Activated gamma-delta T cell treated with Interleukin-2 at 50 U/mL for 16 hours (primary cell): Measurements from ENCODE around the gene SLC9A8.
"Not testable (repeated sequence)": the region's sequence is repeated elsewhere in the genome, so short reads cannot be mapped to it uniquely, and the experiment has no call there.

Source experiments
- DNase-seq: peaks from one replicate; pipeline ENCODE4 v3.0.0-alpha.2; 2020

SLC9A8 gene

DNA sequence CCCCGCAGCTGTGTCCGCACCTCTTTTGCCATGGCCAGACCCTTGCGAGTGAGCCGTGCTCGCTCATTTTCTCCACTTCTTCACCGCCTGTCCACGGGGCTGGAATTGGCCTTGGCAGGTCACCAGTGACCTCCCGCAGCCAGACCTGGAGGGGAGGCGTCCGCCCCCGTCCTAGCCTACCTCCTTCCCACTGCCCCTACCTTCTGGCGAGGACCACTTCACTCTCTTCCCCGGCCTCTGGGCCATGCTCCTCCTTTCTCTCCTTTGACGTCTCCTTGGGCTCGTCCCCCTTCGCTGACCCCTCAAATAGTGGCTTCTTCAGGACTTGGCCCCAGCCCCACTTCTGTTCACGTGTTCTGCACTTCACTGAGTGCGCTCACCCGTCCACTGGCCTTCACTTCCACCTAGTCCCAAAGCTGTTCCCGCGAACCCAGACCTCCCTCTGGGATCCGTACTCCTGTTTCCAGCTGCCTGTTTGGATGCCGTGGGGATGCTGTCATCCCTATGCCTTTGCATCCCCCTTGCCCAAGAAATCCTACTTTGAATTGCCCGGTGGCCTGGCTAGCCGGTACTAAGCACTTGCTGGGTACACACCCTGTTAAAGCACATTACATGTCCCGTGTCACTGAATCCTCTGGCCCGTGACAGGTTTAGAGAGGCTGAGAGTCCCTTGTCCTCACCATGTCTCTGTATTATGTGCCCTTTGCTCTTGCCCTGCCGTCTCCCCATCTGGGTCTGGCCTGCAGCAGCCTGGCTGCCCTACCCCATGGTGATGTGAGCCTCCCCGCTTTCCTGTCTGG lies 69.7 kb downstream of the SLC9A8 start:
- DNase-seq: no peak

DNA sequence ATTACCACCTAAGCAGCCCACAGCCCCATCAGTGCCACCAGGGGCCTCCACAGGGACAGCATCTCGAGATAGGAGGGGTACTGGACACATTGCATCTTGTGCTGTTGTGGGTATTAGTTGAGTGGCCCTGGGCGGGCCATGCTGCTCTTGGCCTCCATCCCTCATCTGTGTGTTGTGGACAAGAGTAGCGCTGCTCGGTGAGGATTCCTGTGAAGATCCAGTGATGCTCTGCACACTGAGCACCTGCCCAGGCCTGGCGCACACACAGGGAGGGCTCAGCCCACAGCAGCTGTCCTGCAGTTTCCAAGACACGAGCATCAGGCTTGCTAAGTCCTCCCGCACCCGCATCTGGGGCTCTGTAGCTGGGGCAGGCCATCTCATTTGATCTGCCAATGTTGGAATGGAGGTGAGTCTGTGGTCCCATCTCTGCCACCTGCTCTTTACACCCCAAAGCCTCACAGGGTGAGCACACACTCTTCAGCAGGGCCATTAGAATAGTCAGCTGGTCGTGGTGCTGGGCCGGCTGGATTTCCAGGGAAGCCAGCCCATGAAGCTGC lies 70.7 kb downstream of the SLC9A8 start:
- no peak for DNase-seq

DNA sequence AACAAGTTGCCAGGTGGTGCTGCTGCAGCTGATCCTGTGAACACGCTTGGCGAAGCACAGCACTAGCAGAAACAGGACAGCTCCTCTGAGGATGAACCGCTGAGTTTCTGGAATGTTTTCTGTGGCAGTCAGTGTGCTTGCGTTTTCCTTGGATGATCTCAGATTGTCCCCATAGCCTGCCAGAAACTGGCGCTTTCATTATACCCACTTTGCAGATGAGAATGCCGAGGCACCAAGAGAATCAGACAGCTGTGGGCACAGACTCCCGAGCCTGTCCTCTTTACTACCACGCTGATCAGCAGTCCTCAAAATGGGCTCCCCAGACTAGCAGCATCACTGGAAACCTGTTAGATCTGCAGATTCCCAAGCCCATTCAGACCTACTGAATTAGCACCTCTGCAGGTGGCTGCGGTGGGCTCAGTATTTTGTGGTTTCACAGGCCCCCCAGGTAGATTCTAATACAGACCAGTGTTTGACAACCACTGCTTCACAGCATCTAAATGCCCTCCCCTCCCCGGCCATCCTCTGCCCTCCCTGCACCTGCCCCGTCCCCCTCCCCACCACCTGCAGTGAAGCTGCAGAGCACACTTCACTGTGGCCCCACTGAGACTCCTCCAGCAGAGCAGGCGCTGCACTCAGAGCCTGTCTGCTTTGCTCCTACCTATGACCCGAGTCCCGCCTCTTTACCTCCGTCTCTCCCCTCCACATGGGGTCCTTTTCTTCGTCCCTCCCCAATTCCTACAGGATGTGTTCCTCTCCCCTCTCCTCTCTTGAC lies 73.1 kb downstream of the SLC9A8 start:
- no peak for DNase-seq

DNA sequence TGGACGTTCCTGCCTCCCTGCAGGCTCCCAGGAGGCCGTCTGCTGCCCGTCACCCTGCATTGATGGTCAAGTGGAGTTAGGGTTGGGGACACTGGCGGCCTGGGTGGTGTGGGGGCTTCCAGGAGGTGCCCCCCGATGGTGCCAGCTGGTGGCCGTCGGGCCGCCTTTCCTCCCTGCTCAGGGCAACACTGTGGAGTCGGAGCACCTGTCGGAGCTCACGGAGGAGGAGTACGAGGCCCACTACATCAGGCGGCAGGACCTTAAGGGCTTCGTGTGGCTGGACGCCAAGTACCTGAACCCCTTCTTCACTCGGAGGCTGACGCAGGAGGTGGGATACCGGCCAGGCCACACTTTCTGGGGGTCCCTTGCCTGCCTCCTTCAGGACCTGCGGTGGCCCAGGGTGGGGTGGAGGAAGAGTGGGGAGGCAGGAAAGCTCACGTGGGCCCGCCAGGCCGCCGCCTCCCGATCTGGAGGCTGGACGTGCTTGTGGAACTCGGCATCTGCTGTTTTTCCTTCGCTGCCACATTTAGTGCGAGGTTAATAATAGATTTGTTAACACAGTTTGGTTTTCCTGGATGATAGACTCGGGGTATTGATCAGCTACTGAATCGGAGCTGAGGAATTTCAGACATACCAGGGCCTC lies 74.1 kb downstream of the SLC9A8 start:
- DNase-seq: no peak

DNA sequence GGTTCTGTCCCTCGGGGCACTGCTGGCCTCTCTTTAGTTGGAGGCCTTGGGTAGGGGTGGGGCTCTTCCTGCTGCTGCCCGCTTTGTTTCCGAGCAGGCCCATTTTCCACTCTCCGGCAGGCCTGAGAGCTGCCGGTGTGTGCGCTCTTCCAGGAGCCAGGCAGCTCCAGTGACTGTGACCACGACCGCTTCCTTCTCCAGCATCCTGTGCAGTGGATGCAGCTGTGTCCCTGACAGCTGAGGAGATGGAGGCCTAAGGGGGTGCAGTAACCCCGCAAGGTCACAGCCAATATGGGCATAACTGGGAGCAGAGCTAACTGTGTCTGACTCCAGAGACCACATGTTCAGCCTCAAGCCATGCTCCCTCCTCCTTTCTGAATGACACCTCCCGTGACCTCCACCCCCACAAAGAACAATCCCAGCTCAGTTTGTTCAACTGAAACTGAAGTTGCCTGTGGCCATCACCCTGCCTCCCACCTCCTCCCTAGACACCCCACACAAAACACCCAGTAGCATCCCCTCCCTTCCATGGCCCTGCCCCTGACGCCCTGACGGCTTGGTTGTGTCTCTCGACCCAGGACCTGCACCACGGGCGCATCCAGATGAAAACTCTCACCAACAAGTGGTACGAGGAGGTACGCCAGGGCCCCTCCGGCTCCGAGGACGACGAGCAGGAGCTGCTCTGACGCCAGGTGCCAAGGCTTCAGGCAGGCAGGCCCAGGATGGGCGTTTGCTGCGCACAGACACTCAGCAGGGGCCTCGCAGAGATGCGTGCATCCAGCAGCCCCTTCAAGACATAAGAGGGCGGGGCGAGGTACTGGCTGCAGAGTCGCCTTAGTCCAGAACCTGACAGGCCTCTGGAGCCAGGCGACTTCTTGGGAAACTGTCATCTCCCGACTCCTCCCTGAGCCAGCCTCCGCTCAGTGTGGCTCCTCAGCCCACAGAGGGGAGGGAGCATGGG lies 74.9 kb downstream of the SLC9A8 start:
- DNase-seq: no peak

DNA sequence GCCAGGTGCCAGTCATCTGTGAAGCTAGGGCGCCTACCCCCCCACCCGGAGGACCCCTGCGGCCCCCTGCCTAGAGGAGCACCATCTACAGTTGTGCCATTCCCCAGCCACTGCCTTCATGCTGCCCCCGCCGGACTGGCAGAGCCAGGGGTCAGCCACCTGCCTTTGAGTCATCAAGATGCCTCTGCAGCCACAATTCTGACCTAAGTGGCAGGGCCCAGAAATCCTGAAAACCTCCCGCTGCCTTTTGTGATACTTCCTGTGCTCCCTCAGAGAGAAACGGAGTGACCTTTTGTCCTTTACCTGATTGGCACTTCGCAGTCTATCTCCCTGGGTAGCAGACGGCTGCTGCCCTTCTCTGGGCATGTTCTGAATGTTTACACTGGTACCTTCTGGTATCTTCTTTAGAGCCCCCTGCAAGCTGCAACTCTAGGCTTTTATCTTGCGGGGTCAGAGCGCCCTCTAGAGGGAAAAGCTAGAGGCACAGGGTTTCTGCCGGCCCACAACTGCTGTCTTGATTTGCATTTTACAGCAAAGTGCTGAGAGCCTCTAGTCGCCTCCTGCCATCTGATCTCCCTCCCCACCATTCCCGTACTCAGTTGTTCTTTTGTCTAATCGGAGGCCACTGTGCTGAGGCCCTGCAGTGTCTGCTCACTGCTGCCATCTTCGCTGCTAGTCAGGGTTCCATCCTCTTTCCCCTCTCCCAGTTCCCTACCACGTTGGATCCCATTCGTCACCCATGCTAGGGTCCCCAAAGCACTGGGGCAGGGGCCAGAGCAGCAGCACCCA lies 75.8 kb downstream of the SLC9A8 start:
- DNase-seq: peak; percentile 37

DNA sequence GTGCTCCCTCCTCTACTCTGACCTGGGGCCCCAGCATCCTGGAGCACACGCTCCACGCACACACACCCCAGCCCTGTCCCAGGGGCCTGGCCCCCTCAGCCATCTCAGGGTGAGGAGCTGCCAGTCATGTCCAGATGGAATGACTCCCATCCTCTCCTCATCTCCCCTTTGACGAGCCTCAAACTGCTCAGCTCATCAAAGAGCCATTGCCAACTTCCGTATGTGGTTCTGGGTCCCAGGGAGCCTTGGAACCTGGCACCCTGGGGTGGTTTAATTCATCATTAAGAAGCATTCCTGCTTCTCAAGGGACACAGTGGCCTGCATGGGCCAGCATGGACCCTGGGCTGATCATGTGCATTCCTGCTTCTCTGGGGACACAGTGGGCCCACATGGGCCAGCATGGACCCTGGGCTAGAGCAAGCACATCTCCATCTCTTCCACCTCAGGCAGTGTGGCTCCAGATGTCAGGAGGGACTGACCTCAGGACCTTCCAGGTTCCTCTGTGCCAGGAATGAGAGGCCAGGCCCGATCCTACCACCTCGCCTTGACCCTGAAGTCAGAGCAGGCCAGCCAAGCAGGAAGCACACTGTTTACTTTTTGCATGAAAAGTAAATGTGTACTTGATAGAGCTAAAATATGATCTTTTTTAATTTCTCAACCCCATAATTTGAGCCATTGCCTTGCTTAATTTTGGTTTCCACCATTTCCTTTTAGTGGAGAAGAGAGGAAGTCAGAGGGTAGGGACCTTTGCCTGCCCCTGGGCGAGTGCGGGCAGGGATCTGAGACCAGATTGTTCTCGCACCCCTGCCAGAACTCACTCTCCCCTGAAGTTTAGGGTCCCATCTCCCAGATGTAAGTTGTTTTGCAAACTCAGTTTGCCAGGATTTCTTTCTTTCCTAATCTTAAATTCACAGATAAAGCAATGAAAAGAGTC lies 76.6 kb downstream of the SLC9A8 start:
- no peak for DNase-seq

DNA sequence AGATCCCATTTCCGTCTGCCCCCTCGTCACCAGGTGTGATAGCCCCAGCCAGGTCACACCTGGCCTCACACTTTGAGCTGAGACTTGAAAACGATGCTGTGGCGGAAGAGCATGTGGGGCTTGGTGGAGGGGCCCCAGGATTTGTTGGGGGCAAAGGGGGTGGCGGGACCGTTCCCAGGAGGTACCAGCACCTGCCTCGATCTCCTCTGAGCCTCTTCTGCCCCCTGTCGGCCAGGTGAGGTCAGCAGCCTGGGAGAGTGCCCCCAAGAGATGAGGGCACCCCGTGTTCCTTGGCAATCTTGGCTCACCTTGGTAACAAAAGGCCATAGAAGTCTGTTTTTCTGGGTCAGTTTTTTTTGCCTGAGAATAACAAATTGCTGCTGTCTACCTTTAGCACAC lies 77.3 kb downstream of the SLC9A8 start:
- no peak for DNase-seq

DNA sequence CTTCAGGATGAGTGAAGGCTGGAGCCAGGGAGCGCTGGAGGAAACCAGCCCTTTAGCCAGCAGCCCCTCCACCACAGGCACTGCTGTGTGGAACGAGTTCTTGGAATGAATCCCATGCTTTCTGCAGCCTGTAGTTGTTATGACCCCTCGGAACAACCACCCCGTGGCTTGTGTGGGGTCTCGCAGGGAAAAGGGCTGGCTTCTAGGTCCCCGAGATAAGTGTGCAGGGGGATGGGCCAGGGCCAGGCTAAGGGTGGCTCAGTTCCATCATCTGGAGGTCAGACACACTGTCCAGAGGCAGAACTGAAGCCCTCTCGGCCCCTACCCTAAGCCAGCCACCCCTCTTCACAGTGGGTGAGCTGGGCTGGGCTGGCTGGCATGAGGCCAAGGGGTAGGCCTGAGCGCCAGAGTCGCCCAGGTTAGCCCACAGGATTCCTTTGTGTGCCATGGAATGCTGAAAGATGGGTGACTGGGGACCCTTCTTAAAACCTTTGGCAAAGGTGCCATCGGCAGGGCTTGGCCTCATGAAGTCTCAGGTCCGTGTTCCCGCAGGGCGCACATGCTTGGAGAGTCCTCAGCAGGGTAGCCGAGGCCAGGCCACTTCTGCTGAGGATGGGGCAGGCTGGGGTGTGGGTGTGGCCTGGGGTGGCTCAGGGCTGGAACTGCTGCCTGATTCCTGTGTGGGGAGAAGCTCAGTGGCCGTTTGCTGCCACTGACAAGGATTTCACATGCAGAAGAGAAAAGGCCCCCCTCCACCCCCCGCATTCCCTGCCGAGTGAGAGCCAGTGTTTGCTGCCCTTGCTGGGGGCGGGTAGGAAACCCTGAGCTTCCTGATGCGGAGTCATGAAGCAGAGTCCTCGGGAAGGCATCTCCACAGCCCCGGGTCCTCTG lies 78.1 kb downstream of the SLC9A8 start:
- no peak for DNase-seq

DNA sequence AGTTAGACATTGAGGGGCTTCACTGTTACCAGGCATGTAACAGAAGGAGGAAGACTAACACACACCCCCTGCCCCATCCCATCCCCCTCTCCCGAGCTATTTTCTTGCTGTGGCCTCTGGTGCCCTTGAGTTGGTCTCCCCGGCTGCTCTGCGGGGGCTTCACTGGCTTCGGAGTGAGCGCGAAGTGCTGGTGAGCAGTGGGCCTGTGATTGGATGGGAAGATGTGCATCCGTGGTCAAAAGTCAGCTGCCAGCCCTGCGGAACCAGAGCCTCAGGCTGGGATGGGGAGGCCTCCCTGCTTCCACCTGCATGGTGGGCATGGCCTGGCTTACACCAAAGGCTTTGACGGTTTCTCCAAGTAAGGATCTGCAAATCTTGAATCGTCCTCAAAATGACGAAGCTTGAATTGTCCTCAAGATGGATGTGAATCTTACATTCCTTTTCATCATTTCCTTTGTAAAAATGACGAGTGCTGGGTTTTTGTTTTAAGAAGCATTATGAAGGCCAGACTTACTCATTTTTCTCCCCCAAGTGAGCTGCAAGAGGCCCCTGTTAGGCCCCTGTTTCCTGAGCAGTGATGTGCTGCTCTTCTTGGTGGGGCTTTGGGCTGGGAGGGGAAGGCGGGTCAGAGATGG lies 79.0 kb downstream of the SLC9A8 start:
- no peak for DNase-seq

DNA sequence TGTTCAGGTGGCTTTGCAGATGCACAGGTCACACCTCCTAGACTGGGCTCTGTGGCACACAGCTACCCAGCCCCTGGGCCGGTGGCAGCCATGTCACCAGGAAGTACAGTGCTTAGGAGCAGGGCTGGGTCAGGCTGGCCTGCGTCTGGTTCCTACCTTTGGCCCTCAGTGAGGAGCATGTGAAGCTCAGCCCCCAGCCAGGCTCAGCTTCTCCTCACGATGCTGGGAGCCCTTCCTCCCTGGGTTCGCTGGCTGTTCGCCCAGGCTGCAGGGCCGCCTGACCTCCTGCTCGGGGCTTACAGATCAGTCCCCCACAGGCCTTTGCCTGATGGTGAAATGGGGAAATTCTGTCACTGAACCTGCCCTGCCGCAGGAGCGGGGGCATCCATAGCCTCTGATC lies 79.6 kb downstream of the SLC9A8 start:
- no peak for DNase-seq

DNA sequence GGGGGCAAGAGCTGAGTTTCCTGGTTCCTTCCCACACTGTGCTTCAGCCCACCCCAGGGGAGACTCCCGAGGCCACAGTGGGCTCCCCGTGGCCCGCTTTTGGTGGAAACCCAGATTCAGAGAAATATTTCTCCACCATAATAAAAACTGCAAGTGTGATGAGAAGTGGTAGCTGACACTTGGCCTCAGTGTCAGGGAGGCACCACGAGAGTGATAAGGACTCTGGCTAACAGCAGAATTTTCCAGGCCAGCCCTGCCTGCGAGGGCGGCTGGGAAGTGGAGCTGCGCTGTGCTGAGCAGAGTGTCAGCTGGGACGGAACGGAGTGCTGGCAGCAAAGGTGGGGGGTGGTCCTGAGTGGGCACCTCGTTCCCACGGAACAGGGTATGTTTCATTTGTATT lies 80.2 kb downstream of the SLC9A8 start:
- DNase-seq: no peak

DNA sequence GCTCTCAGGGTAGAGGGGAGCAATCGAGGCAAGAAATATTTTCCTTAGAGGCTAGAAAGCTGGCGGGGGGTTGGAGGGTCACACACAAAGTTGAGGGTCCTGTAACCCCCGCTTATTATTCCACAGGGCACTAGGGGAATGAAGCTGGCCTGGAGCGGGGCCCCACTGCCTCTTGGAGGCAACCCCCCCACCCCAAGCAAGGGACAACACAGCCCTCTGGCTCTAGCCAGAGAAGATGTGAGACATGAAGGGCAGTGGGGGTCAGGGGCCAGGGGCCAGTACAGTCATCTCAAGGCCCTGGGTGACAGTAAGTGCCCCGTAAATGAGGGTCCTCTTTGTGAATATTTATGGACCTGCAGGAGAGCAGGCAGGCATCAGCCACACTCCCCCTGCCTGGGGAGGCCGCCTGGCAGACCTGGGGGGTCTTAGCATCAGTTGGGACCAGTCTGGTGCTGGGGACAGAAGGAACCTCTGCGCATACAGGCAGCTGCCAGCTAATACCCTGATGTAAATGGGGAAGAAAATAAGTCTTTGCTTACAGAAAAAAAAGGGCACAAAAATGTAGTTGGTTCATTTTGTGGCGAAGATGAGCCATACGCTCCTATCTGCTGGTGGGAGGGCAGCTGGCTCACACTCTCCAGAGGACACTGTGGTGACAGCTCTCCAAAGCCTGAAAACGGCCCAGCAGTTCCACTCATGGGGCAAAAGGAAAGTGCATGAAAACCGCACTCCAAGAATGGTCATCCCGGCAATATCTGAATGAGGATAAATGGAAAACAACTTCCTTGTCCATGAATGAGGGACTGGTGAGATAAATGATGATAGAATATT lies 80.8 kb downstream of the SLC9A8 start:
- DNase-seq: no peak

DNA sequence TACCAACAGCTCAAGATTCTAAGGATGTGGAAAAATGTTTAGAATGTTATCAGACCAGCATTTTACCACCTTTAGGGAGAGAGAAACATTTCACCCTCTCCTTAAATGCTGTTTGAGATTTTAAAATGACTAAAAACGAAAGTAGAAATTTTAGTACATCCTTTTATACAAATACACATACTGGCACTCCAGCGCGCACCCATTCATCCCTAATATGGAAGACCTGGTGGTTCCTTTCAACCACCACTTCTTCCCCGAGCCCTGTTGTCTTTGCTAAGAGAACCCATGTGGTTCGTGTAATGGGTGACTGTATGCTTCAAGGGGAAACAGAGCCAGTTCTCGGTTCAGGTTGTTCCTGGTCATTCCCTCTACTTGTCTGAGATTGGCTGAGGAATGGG lies 81.4 kb downstream of the SLC9A8 start:
- DNase-seq: no peak

DNA sequence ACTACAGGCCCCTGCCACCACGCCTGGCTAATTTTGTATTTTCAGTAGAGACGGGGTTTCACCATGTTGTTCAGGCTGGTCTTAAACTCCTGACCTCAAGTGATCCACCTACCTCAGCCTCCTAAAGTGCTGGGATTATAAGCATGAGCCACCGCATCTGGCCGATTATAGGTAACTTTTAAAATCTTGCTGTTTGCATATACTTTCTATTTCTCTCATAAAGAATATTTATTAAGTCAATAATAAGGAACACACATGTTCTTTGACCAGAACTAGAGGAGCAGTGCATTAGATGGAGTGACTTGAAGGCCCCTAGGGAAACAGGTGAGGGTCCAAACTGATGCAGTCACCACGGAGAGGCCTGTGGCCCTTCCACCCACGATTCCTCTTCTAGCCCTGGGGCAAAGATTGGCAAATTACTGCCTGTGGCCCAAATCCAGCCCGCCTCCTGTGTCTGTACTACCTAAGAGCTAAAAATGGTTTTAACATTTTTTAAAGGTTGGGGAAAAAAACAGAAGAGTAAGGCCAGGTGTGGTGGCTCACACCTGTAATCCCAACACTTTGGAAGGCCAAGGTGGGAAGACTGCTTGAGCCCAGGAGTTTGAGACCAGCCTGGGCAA lies 83.0 kb downstream of the SLC9A8 start:
- not testable (repeated sequence) for DNase-seq

DNA sequence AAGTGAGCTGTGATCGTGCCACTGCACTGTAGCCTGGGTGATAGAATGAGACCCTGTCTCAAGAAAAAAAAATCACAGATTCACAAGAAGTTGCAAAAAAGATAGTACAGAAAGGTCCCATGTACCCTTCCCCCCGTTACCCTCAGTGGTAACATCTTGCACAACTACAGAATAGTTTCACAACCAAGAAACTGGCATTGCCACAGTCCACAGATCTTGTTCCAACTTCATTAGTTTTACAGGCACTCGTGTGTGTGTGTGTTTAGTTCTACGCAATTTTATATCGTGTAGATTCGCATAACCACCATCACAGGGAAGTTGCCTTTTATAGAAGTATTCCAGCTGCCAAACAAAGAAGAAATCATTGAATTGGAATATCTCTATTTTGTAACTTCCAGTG lies 83.6 kb downstream of the SLC9A8 start:
- DNase-seq: no peak
